ENCODE measurements around the gene IGLL5.
"Not testable (repeated sequence)": the region's sequence is repeated elsewhere in the genome, so short reads cannot be mapped to it uniquely, and the experiment has no call there.

Gene IGLL5

DNA sequence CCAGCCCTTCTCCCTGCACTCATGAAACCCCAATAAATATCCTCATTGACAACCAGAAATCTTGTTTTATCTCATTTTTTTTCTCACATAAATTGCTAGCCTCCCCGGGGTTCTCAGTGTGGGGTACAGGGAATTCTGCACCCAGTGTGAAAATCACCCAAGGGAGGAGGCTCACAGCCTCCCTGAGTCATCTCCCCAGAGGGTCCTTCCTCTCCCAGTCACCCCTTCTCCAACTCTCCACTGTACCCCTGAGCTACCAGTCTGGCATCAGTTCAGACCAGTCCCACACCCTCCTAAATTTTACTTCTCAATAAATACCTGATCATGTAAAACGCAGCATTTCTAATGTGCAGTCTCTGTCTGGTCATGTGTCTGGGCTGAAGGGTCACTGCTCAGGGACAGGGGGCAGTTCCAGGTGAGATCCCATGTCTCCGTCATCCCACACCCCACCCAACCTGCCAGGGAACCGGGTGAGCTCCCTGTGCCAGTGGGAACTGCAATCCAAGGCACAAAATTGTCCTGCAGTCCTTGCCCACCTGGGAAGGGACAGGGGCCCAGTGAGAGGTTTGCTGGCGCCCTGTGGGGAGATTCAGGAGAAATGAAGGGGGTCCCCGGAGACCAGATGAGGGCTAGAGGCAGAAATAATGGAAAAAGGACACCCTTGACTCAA lies 8.3 kb downstream of the IGLL5 start:
- in situ Hi-C loops (cut with HindIII; ENCODE audit: low pct_ligation_motif_present, low sequenced_read_pairs), result no loop called here
- TF ChIP-seq, protein P1, sequence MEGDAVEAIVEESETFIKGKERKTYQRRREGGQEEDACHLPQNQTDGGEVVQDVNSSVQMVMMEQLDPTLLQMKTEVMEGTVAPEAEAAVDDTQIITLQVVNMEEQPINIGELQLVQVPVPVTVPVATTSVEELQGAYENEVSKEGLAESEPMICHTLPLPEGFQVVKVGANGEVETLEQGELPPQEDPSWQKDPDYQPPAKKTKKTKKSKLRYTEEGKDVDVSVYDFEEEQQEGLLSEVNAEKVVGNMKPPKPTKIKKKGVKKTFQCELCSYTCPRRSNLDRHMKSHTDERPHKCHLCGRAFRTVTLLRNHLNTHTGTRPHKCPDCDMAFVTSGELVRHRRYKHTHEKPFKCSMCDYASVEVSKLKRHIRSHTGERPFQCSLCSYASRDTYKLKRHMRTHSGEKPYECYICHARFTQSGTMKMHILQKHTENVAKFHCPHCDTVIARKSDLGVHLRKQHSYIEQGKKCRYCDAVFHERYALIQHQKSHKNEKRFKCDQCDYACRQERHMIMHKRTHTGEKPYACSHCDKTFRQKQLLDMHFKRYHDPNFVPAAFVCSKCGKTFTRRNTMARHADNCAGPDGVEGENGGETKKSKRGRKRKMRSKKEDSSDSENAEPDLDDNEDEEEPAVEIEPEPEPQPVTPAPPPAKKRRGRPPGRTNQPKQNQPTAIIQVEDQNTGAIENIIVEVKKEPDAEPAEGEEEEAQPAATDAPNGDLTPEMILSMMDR (IDR thresholded peaks at IDR 0.05; ENCODE audit: low read depth, low read length, missing control alignments), result no peak

GRCh38 chr22:22896601-22897000 lies 9.0 kb downstream of the IGLL5 start:
- H3K27me3 ChIP-seq (replicated peaks), result peaks cover 36% of the 10 kb centered on the region
- in situ Hi-C loops (cut with HindIII; ENCODE audit: low pct_ligation_motif_present, low sequenced_read_pairs), result no loop called here
- no peak overlapping the region for H3K27ac ChIP-seq
- TF ChIP-seq, protein P1 (IDR thresholded peaks at IDR 0.05; ENCODE audit: low read depth, low read length, missing control alignments), result no peak
- no peak for DNase-seq
- no peak overlapping the region for H3K4me3 ChIP-seq (ENCODE audit: low read depth, low read length)
- no peaks in the 10 kb centered on the region for H3K36me3 ChIP-seq (replicated peaks)

More for the DNA sequence above, 8.3 kb downstream of the IGLL5 start:
- Histone ChIP-seq H3K27me3 (replicated peaks) (peaks cover 34% of the 10 kb centered on the region), H3K27ac (no peak overlapping the region), H3K36me3 (replicated peaks) (no peaks in the 10 kb centered on the region), H3K4me3 (ENCODE audit: low read depth, low read length) (no peak overlapping the region)
- no peak for DNase-seq

GRCh38 chr22:22897091-22897490 lies 9.5 kb downstream of the IGLL5 start:
- in situ Hi-C loops (cut with HindIII; ENCODE audit: low pct_ligation_motif_present, low sequenced_read_pairs), result no loop called here
- Histone ChIP-seq H3K27ac (no peak overlapping the region), H3K36me3 (replicated peaks) (no peaks in the 10 kb centered on the region), H3K4me3 (ENCODE audit: low read depth, low read length) (no peak overlapping the region), H3K27me3 (replicated peaks) (peaks cover 40% of the 10 kb centered on the region)
- TF ChIP-seq, protein P1 (IDR thresholded peaks at IDR 0.05; ENCODE audit: low read depth, low read length, missing control alignments), result no peak
- no peak for DNase-seq

DNA sequence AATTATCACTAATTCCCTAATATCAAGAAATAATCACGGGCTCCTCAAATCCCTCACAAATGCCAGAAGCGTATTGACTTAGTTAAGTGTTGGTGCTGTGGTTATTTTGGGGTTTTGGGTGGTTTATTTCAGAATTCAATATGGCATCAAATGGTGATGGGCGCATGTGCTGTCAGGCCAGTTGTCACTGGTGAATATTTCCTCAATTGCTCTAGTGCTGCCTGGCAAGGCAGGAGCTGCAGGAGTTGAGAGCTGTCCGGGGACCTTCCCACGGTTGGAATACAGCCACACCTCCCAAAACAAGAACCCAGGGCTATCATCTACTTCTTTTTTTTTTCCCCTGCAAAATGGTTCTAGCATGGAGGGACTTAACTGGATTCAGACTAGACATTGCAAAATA lies 10.3 kb downstream of the IGLL5 start:
- Histone ChIP-seq H3K36me3 (replicated peaks) (no peaks in the 10 kb centered on the region), H3K27me3 (replicated peaks) (peaks cover 34% of the 10 kb centered on the region), H3K27ac (no peak overlapping the region), H3K4me3 (ENCODE audit: low read depth, low read length) (no peak overlapping the region)
- no peak for DNase-seq
- TF ChIP-seq, protein P1 (IDR thresholded peaks at IDR 0.05; ENCODE audit: low read depth, low read length, missing control alignments), result no peak
- in situ Hi-C loops (cut with HindIII; ENCODE audit: low pct_ligation_motif_present, low sequenced_read_pairs), result no loop called here

DNA sequence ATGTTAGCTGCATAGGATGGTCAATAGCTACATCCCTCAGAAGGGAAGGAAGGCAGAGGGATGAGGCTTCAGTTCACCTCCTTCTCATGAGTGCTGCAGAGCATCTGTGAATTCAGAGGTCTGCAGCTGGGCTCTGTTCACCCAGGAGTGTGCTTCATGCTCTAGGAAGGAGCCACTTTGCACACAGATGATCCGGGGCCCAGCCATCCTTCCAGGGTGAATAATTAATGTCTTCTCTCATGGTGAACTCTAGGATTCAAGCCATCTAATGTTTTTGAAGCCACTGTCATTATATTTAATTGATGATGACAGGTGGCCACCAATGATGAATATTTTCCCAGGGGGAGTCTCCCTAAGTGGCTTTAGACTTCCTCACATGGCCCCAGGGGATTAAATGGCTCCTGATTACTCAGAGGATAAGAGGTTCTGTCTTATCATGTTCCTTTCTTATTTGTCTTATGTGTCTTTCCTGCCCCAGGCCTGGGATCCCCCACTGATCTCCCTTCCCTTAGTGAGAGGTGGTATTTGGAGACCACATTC lies 10.9 kb downstream of the IGLL5 start:
- H3K4me3 ChIP-seq (ENCODE audit: low read depth, low read length); DNase-seq; H3K27ac ChIP-seq; H3K36me3 ChIP-seq (replicated peaks); in situ Hi-C loops (cut with HindIII; ENCODE audit: low pct_ligation_motif_present, low sequenced_read_pairs): not testable (repeated sequence)
- H3K27me3 ChIP-seq (replicated peaks), result peaks cover 30% of the 10 kb centered on the region

DNA sequence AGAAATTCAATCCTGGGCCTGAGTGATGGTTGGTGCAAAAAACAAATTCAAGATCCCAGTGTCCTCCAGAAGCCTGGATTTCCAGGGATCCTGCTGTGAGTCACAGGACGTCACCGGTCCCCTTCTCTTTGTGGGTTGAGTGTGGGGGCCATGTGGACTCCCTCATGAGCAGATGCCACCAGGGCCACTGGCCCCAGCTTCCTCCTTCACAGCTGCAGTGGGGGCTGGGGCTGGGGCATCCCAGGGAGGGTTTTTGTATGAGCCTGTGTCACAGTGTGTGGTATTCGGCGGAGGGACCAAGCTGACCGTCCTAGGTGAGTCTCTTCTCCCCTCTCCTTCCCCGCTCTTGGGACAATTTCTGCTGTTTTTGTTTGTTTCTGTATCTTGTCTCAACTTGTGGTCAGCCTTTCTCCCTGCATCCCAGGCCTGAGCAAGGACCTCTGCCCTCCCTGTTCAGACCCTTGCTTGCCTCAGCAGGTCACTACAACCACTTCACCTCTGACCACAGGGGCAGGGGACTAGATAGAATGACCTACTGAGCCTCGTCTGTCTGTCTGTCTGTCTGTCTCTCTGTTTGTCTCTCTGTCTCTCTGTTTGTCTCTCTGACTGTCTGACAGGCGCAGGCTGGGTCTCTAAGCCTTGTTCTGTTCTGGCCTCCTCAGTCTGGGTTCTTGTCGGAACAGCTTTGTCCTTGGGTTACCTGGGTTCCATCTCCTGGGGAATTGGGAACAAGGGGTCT lies 11.9 kb downstream of the IGLL5 start:
- DNase-seq; H3K4me3 ChIP-seq (ENCODE audit: low read depth, low read length); in situ Hi-C loops (cut with HindIII; ENCODE audit: low pct_ligation_motif_present, low sequenced_read_pairs); H3K36me3 ChIP-seq (replicated peaks); H3K27ac ChIP-seq: not testable (repeated sequence)
- H3K27me3 ChIP-seq (replicated peaks), result peaks cover 28% of the 10 kb centered on the region

DNA sequence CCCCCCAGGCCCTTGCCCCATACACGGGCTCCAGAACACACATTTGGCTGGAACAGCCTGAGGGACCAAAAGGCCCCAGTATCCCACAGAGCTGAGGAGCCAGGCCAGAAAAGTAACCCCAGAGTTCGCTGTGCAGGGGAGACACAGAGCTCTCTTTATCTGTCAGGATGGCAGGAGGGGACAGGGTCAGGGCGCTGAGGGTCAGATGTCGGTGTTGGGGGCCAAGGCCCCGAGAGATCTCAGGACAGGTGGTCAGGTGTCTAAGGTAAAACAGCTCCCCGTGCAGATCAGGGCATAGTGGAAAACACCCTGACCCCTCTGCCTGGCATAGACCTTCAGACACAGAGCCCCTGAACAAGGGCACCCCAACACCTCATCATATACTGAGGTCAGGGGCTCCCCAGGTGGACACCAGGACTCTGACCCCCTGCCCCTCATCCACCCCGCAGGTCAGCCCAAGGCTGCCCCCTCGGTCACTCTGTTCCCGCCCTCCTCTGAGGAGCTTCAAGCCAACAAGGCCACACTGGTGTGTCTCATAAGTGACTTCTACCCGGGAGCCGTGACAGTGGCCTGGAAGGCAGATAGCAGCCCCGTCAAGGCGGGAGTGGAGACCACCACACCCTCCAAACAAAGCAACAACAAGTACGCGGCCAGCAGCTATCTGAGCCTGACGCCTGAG lies 13.1 kb downstream of the IGLL5 start:
- DNase-seq; H3K36me3 ChIP-seq (replicated peaks); H3K27ac ChIP-seq; H3K4me3 ChIP-seq (ENCODE audit: low read depth, low read length); in situ Hi-C loops (cut with HindIII; ENCODE audit: low pct_ligation_motif_present, low sequenced_read_pairs): not testable (repeated sequence)
- H3K27me3 ChIP-seq (replicated peaks), result peaks cover 24% of the 10 kb centered on the region

Measured in brain microvascular endothelial cell (primary cell).